Mesodermal cell (in vitro differentiated cells): ENCODE measurements around the gene LRWD1.
"Not testable (repeated sequence)": the region's sequence is repeated elsewhere in the genome, so short reads cannot be mapped to it uniquely, and the experiment has no call there.

Experiments
- H3K27ac ChIP-seq: 2 replicates; pipeline ENCODE4 v1.7.0; 2013; ENCODE audit warnings: mild to moderate bottlenecking, low read depth, low read length, moderate library complexity; ENCODE audit not compliant: severe bottlenecking
- H3K36me3 ChIP-seq: 2 replicates; pipeline ENCODE4 v1.7.1; 2013; ENCODE audit warnings: mild to moderate bottlenecking, low read length, moderate library complexity; ENCODE audit not compliant: control insufficient read depth, insufficient read depth
- H3K4me1 ChIP-seq: one replicate; pipeline ENCODE4 v1.7.1; 2013; ENCODE audit warnings: mild to moderate bottlenecking, low read length; ENCODE audit not compliant: insufficient read depth, control insufficient read depth, poor library complexity, severe bottlenecking
- H3K4me3 ChIP-seq: 2 replicates; pipeline ENCODE4 v1.7.0; 2013; ENCODE audit warnings: low read length, control low read depth, mild to moderate bottlenecking; ENCODE audit not compliant: insufficient read depth, poor library complexity, severe bottlenecking; ENCODE audit errors: extremely low read depth
- H3K9me3 ChIP-seq: 2 replicates; pipeline ENCODE4 v1.7.1; 2013; ENCODE audit warnings: mild to moderate bottlenecking, low read length, moderate library complexity; ENCODE audit not compliant: control insufficient read depth
- WGBS, 2 experiments: methylation state at CpG; one replicate each; pipeline ENCODE4 v1.1.5; 2013; ENCODE audit warnings: missing lambda C conversion rate in 2 of 2; ENCODE audit not compliant: insufficient coverage in 2 of 2; 5-methylcytosine and 5-hydroxymethylcytosine counted together

LRWD1 gene

GRCh38 chr7:102481962-102482361 lies 17.2 kb downstream of the LRWD1 start:
- WGBS, 2 experiments = no CpG with 5 or more reads among the region's 10 CpGs
- H3K36me3 ChIP-seq, H3K9me3 ChIP-seq, H3K4me3 ChIP-seq, H3K4me1 ChIP-seq, H3K27ac ChIP-seq: not testable (repeated sequence)

DNA sequence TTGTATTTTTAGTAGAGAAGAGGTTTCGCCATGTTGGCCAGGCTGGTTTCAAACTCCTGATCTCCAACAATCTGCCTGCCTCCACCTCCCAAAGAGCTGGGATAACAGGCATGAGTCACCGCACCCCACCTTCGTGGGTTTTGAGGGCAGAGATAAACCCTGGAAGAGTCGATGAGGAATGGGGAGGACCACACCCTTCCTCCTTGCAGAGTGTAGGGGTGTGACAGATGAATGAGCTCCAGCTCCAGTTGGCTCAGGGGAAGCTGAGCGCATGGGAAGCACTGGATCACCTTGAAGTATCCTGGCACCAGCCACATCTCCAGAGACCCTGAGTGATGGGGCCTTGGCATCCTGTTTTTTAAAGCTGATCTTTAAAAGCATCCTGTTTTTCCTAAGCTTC lies 19.5 kb downstream of the LRWD1 start:
- H3K36me3 ChIP-seq, H3K4me3 ChIP-seq, H3K4me1 ChIP-seq, H3K9me3 ChIP-seq, H3K27ac ChIP-seq: not testable (repeated sequence)
- WGBS, 2 experiments = no CpG with 5 or more reads among the region's 5 CpGs

DNA sequence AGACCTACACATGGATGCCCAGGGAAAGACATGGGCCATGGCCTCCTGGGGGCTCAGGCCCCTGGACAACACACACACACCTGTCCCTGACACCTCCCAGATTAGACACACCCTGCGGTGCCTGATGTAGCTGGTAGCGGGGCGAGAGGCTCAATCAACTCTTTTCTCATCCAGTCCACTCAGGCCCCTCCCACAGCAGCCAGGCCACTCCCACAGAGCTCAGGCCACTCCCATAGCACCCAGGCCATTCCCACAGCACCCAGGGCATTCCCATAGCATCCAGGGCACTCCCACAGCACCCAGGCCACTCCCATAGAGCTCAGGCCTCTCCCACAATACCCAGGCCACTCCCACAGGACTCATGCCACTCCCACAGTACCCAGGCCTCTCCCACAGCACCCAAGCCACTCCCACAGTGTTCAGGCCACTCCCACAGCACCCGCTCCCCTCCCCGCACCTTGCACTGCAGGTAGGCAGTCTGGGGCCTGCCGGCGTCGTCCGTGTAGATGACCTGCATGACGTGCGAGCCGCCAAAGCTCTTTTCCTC lies 25.8 kb downstream of the LRWD1 start:
- not testable (repeated sequence) for H3K9me3 ChIP-seq, H3K4me3 ChIP-seq, H3K27ac ChIP-seq, H3K36me3 ChIP-seq, H3K4me1 ChIP-seq
- no CpG with 5 or more reads among the region's 12 CpGs for WGBS, 2 experiments

DNA sequence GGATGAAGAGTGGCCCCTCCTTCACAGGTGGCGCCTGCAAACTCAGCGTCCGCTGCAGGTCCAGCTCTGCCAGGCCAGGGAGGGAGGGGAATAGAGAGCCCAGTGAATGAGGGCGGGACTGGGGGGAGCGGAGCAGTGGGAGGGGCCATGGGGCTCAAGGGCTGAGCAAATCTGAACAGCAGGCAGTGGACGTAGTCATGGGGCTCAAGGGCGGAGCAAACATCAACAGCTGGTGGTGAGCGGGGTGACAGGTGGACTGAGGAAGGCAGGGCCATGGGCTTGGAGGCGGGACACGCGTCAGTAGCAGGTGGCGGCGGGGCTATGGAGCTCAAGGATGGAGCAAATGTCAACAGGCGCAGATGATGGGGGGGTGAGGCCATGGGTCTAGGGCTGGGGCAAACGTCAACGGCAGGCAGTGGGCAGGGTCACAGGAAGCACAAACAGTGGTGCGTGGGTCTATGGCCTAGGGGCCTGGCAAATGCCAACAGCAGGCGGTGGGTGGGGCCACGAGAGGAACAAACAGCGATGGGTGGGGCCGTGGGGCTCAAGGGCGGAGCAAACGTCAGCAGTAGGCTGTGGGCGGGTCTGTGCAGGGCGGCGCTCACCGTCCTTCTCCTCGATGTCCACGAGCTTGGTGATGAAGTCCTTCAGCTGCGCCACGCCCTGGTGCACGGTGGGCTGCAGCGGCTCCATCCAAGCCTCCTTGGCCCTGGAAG lies 28.6 kb downstream of the LRWD1 start:
- WGBS, 2 experiments = no CpG with 5 or more reads among the region's 33 CpGs
- H3K27ac ChIP-seq, H3K9me3 ChIP-seq, H3K4me3 ChIP-seq, H3K4me1 ChIP-seq, H3K36me3 ChIP-seq: not testable (repeated sequence)

DNA sequence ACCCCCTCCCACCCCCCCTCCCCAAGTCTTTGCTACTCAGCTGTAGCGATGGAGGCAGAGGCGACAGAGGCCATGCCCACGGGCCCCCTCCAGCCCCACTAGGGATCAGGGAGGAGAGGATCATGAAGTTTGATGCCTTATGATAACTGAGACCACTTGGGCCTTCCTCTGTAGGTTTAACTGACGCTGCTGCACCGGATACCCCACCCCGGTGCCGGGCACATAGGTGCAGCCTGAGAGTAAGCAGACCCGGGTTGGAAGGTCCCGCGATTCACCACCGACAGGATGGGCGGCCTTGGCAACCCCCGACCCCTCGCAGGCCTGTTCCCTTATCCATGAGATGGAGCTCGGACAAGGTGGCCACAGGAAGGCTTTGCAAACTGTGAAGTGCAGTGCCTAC lies 29.2 kb downstream of the LRWD1 start:
- not testable (repeated sequence) for H3K36me3 ChIP-seq, H3K4me1 ChIP-seq, H3K27ac ChIP-seq, H3K4me3 ChIP-seq, H3K9me3 ChIP-seq
- WGBS, 2 experiments = no CpG with 5 or more reads among the region's 15 CpGs

DNA sequence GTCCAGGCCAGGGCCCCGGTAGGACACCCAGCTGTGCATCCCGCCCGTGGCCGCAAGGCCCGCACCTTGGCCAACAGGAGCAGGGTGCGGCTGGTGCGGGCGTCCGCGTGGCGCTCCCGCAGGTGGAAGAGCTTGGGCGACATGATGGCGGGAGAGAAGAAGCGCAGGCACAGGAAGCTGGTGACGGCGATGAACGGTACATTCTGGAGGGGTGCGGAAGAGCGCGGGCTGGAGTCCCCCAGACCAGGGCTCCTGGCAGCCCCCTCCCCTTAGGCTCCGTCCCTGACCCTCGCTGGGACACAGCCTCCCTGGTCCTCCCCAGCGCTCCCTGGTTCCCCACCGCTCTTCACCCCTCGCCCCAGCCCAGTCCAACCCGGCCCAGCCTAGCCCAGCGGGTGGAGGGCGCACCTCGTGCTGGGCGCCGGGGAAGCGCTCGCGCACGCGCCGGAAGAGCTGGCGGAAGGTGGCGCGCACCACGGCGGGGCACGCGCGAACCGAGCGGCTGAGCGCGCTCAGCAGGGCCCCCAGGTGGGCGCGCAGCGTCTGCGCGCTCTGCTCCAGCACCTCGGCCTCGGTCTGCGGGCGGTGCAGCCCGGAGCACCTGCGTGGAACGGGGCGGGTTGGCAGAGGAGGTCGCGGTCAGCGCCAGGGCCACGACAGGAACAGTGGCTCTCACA lies 29.8 kb downstream of the LRWD1 start:
- not testable (repeated sequence) for H3K36me3 ChIP-seq, H3K4me3 ChIP-seq
- no CpG with 5 or more reads among the region's 67 CpGs for WGBS, 2 experiments

GRCh38 chr7:102496861-102497260 lies 32.1 kb downstream of the LRWD1 start:
- not testable (repeated sequence) for H3K9me3 ChIP-seq, H3K27ac ChIP-seq, H3K4me1 ChIP-seq, H3K4me3 ChIP-seq, H3K36me3 ChIP-seq
- 100% methylated on average over 2 of the region's 10 CpGs; no CpG with 5 or more reads in 1 of the 2 experiments for WGBS, 2 experiments

More for the DNA sequence above, 29.8 kb downstream of the LRWD1 start:
- H3K27ac ChIP-seq, H3K9me3 ChIP-seq, H3K4me1 ChIP-seq: not testable (repeated sequence)

GRCh38 chr7:102497308-102497707 lies 32.5 kb downstream of the LRWD1 start:
- not testable (repeated sequence) for H3K4me3 ChIP-seq, H3K9me3 ChIP-seq, H3K36me3 ChIP-seq, H3K27ac ChIP-seq, H3K4me1 ChIP-seq
- no CpG with 5 or more reads among the region's 5 CpGs for WGBS, 2 experiments

- H3K4me3 ChIP-seq, H3K27ac ChIP-seq, H3K4me1 ChIP-seq, H3K9me3 ChIP-seq, H3K36me3 ChIP-seq: not testable (repeated sequence)
- WGBS, 2 experiments = 94 to 100% methylated on average over 2 to 3 of the region's 16 CpGs
These were observed 33.5 kb downstream of the LRWD1 start for GRCh38 chr7:102498321-102498720.

- no CpG with 5 or more reads among the region's 12 CpGs for WGBS, 2 experiments
- H3K27ac ChIP-seq = not testable (repeated sequence)
These were observed 38.4 kb downstream of the LRWD1 start for GRCh38 chr7:102503141-102503540.

More at GRCh38 chr7:102503141-102503540, 38.4 kb downstream of the LRWD1 start:
- not testable (repeated sequence) for H3K4me3 ChIP-seq, H3K36me3 ChIP-seq, H3K4me1 ChIP-seq, H3K9me3 ChIP-seq
